Measurements from ENCODE around the gene HHAT.
A peak's percentile ranks its signal among the peaks of the same experiment; 100 is the strongest.

Gene HHAT

GRCh38 chr1:210372931-210373627 is 44.4 kb downstream of the HHAT start:
- H3K27ac Mint-ChIP-seq: no peak overlapping the region
- no peaks in the 10 kb centered on the region for H3K9me3 Mint-ChIP-seq
- H3K4me3 Mint-ChIP-seq: no peak overlapping the region
- peaks cover 9% of the 10 kb centered on the region for H3K4me1 Mint-ChIP-seq
- CTCF ChIA-PET: interaction anchor here (0.7 to 6.6 kb wide), 7 partner anchors 8 to 762 kb away, joined by 3 to 52 read pairs (median 16); no protein-coding TSS in a partner anchor
- H3K27me3 Mint-ChIP-seq: no peaks in the 10 kb centered on the region
- no peaks in the 10 kb centered on the region for H3K36me3 Mint-ChIP-seq
- no peak for DNase-seq

GRCh38 chr1:210373628-210373877 is 44.9 kb downstream of the HHAT start:
- Mint-ChIP-seq H3K9me3 (no peaks in the 10 kb centered on the region), H3K4me3 (no peak overlapping the region), H3K27ac (no peak overlapping the region), H3K36me3 (no peaks in the 10 kb centered on the region), H3K27me3 (no peaks in the 10 kb centered on the region), H3K4me1 (peaks cover 9% of the 10 kb centered on the region)
- no peak for DNase-seq
- CTCF ChIA-PET: interaction anchor here (1.1 to 6.6 kb wide), 9 partner anchors 9 to 762 kb away, joined by 3 to 52 read pairs (median 16); no protein-coding TSS in a partner anchor

GRCh38 chr1:210373878-210374599 is 45.3 kb downstream of the HHAT start:
- no peaks in the 10 kb centered on the region for H3K36me3 Mint-ChIP-seq
- H3K27ac Mint-ChIP-seq: peak overlapping the region; percentile 50

GRCh38 chr1:210374600-210374953 is 45.9 kb downstream of the HHAT start:
- H3K27ac Mint-ChIP-seq: no peak overlapping the region
- no peaks in the 10 kb centered on the region for H3K9me3 Mint-ChIP-seq
- no peak overlapping the region for H3K4me3 Mint-ChIP-seq
- H3K27me3 Mint-ChIP-seq: no peaks in the 10 kb centered on the region
- CTCF ChIA-PET: interaction anchor here (0.9 to 6.6 kb wide), 12 partner anchors 9 to 761 kb away, joined by 3 to 52 read pairs (median 9); no protein-coding TSS in a partner anchor
- no peaks in the 10 kb centered on the region for H3K36me3 Mint-ChIP-seq
- peaks cover 9% of the 10 kb centered on the region for H3K4me1 Mint-ChIP-seq
- no peak for DNase-seq

More at GRCh38 chr1:210373878-210374599, 45.3 kb downstream of the HHAT start:
- Mint-ChIP-seq H3K4me1 (peaks cover 9% of the 10 kb centered on the region), H3K9me3 (no peaks in the 10 kb centered on the region), H3K27me3 (no peaks in the 10 kb centered on the region), H3K4me3 (no peak overlapping the region)
- CTCF ChIA-PET: interaction anchor here (0.9 to 6.6 kb wide), 13 partner anchors 9 to 761 kb away, joined by 3 to 52 read pairs (median 7); no protein-coding TSS in a partner anchor
- peak; percentile 73 for DNase-seq

- Mint-ChIP-seq H3K27ac (no peak overlapping the region), H3K27me3 (no peaks in the 10 kb centered on the region), H3K4me1 (peaks cover 9% of the 10 kb centered on the region), H3K36me3 (no peaks in the 10 kb centered on the region), H3K4me3 (no peak overlapping the region), H3K9me3 (no peaks in the 10 kb centered on the region)
- DNase-seq: no peak
- CTCF ChIA-PET: interaction anchor here (1.0 to 6.6 kb wide), 5 partner anchors 16 to 36 kb away, joined by 3 to 52 read pairs (median 5); no protein-coding TSS in a partner anchor
Observed at GRCh38 chr1:210376836-210377372, 48.2 kb downstream of the HHAT start.

GRCh38 chr1:210377731-210378333 is 49.1 kb downstream of the HHAT start:
- H3K9me3 Mint-ChIP-seq: no peaks in the 10 kb centered on the region
- H3K27me3 Mint-ChIP-seq: no peaks in the 10 kb centered on the region
- no peak overlapping the region for H3K4me3 Mint-ChIP-seq
- H3K4me1 Mint-ChIP-seq: peaks cover 9% of the 10 kb centered on the region
- no peak for DNase-seq
- H3K36me3 Mint-ChIP-seq: no peaks in the 10 kb centered on the region
- CTCF ChIA-PET: interaction anchor here (1.0 to 6.6 kb wide), 4 partner anchors 18 to 25 kb away, joined by 3 to 52 read pairs (median 22); no protein-coding TSS in a partner anchor
- no peak overlapping the region for H3K27ac Mint-ChIP-seq

- DNase-seq: no peak
- CTCF ChIA-PET: interaction anchor here (1.1 to 2.2 kb wide), 2 partner anchors 18 to 21 kb away, joined by 4 to 12 read pairs; no protein-coding TSS in a partner anchor
Observed at GRCh38 chr1:210378736-210379135, 50.0 kb downstream of the HHAT start.

GRCh38 chr1:210381934-210382333 is 53.2 kb downstream of the HHAT start:
- no peak overlapping the region for H3K4me3 Mint-ChIP-seq
- H3K27me3 Mint-ChIP-seq: no peaks in the 10 kb centered on the region
- no peaks in the 10 kb centered on the region for H3K36me3 Mint-ChIP-seq
- H3K9me3 Mint-ChIP-seq: no peaks in the 10 kb centered on the region
- H3K4me1 Mint-ChIP-seq: no peaks in the 10 kb centered on the region
- DNase-seq: no peak
- CTCF ChIA-PET: interaction anchor here (3.3 kb wide), 1 partner anchor 8 kb away, joined by 16 read pairs; no protein-coding TSS in a partner anchor
- H3K27ac Mint-ChIP-seq: no peak overlapping the region

More at GRCh38 chr1:210378736-210379135, 50.0 kb downstream of the HHAT start:
- Mint-ChIP-seq H3K27me3 (no peaks in the 10 kb centered on the region), H3K36me3 (no peaks in the 10 kb centered on the region), H3K27ac (no peak overlapping the region), H3K4me1 (peaks cover 5% of the 10 kb centered on the region), H3K4me3 (no peak overlapping the region), H3K9me3 (no peaks in the 10 kb centered on the region)

GRCh38 chr1:210384625-210385024 is 55.9 kb downstream of the HHAT start:
- no peaks in the 10 kb centered on the region for H3K4me1 Mint-ChIP-seq
- H3K27ac Mint-ChIP-seq: no peak overlapping the region
- no peaks in the 10 kb centered on the region for H3K9me3 Mint-ChIP-seq
- H3K36me3 Mint-ChIP-seq: no peaks in the 10 kb centered on the region
- H3K4me3 Mint-ChIP-seq: no peak overlapping the region
- H3K27me3 Mint-ChIP-seq: no peaks in the 10 kb centered on the region
- no peak for DNase-seq
- CTCF ChIA-PET: interaction anchor here (1.5 to 3.3 kb wide), 2 partner anchors 10 to 18 kb away, joined by 6 to 16 read pairs; no protein-coding TSS in a partner anchor

- Mint-ChIP-seq H3K4me3 (no peak overlapping the region), H3K9me3 (no peaks in the 10 kb centered on the region), H3K27me3 (no peaks in the 10 kb centered on the region), H3K36me3 (no peaks in the 10 kb centered on the region), H3K4me1 (no peaks in the 10 kb centered on the region), H3K27ac (no peak overlapping the region)
- DNase-seq: no peak
- CTCF ChIA-PET: interaction anchor here (1.5 to 3.3 kb wide), 2 partner anchors 11 to 17 kb away, joined by 6 to 16 read pairs; no protein-coding TSS in a partner anchor
Observed at GRCh38 chr1:210385228-210385627, 56.5 kb downstream of the HHAT start.

GRCh38 chr1:210394281-210394821 is 65.6 kb downstream of the HHAT start:
- Mint-ChIP-seq H3K4me1 (peaks cover 10% of the 10 kb centered on the region), H3K9me3 (no peaks in the 10 kb centered on the region), H3K27me3 (peaks cover 3% of the 10 kb centered on the region), H3K27ac (no peak overlapping the region), H3K4me3 (no peak overlapping the region), H3K36me3 (no peaks in the 10 kb centered on the region)
- CTCF ChIA-PET: no interaction called here
- DNase-seq: no peak

GRCh38 chr1:210396541-210396940 is 67.8 kb downstream of the HHAT start:
- H3K27ac Mint-ChIP-seq: no peak overlapping the region
- CTCF ChIA-PET: no interaction called here
- H3K9me3 Mint-ChIP-seq: no peaks in the 10 kb centered on the region
- peaks cover 22% of the 10 kb centered on the region for H3K4me1 Mint-ChIP-seq
- peaks cover 3% of the 10 kb centered on the region for H3K27me3 Mint-ChIP-seq
- no peak overlapping the region for H3K4me3 Mint-ChIP-seq
- no peaks in the 10 kb centered on the region for H3K36me3 Mint-ChIP-seq
- no peak for DNase-seq

GRCh38 chr1:210397252-210397651 is 68.5 kb downstream of the HHAT start:
- Mint-ChIP-seq H3K27ac (no peak overlapping the region), H3K36me3 (no peaks in the 10 kb centered on the region), H3K4me1 (peaks cover 22% of the 10 kb centered on the region), H3K27me3 (peaks cover 3% of the 10 kb centered on the region), H3K4me3 (no peak overlapping the region), H3K9me3 (no peaks in the 10 kb centered on the region)
- CTCF ChIA-PET: interaction anchor here (3.6 kb wide), 1 partner anchor 23 kb away, joined by 52 read pairs; no protein-coding TSS in a partner anchor
- no peak for DNase-seq

- no peaks in the 10 kb centered on the region for H3K36me3 Mint-ChIP-seq
- peaks cover 3% of the 10 kb centered on the region for H3K27me3 Mint-ChIP-seq
- CTCF ChIA-PET: interaction anchor here (3.6 kb wide), 1 partner anchor 23 kb away, joined by 52 read pairs; no protein-coding TSS in a partner anchor
- no peak for DNase-seq
- no peak overlapping the region for H3K27ac Mint-ChIP-seq
- H3K4me1 Mint-ChIP-seq: peaks cover 22% of the 10 kb centered on the region
- no peak overlapping the region for H3K4me3 Mint-ChIP-seq
- H3K9me3 Mint-ChIP-seq: no peaks in the 10 kb centered on the region
Observed at GRCh38 chr1:210397681-210398080, 69.0 kb downstream of the HHAT start.

All from activated naive CD4-positive, alpha-beta T cell treated with anti-CD3 and anti-CD28 coated beads, Interleukin-2, amount 10 ng/mL, durations not matched to agents 7 days and 5 days (primary cell).